SK-N-SH (cell line): ENCODE results near the gene RASEF.

ENCODE experiments used
- CTCF ChIP-seq: fragments of 200-600 bp; sonication (generic); IDR thresholded peaks from 2 replicates; pipeline ENCODE4 v1.6.1; 2017; ENCODE audit warnings: antibody characterized with exemption, mild to moderate bottlenecking, moderate library complexity
- EP300 ChIP-seq, 2 experiments: IDR thresholded peaks; 2 replicates each; pipeline versions ENCODE4 v1.4.0 to v1.6.1; 2012; ENCODE audit warnings: borderline replicate concordance in 1 of 2, low read depth in 1 of 2, low read length in 1 of 2
- JUND ChIP-seq: IDR thresholded peaks from 2 replicates; pipeline ENCODE4 v1.4.0; 2012
- MAX ChIP-seq: IDR thresholded peaks from 2 replicates; pipeline ENCODE4 v1.4.0; 2012; ENCODE audit warnings: low read depth
- POLR2AphosphoS5 ChIP-seq: IDR thresholded peaks from 2 replicates; pipeline ENCODE4 v1.6.1; 2012; ENCODE audit warnings: low read depth, low read length
- REST ChIP-seq: IDR thresholded peaks from 2 replicates; pipeline ENCODE4 v1.6.1; 2012; ENCODE audit warnings: mild to moderate bottlenecking, low read depth, low read length, moderate library complexity
- RFX5 ChIP-seq: IDR thresholded peaks from 2 replicates; pipeline ENCODE4 v1.6.1; 2012; ENCODE audit warnings: mild to moderate bottlenecking, improper control_type of control experiment, low read length
- TAF1 ChIP-seq: IDR thresholded peaks from 2 replicates; pipeline ENCODE4 v1.6.1; 2012; ENCODE audit warnings: low read depth, mild to moderate bottlenecking, low read length, moderate library complexity, borderline replicate concordance
- TCF12 ChIP-seq: IDR thresholded peaks from 2 replicates; pipeline ENCODE4 v1.4.0; 2012
- YY1 ChIP-seq: IDR thresholded peaks from 2 replicates; pipeline ENCODE4 v1.4.0; 2012; ENCODE audit warnings: low read depth, mild to moderate bottlenecking

- TF ChIP-seq YY1 (no peak), RFX5 (no peak), CTCF (no peak), TCF12 (no peak), TAF1 (no peak), JUND (no peak), POLR2AphosphoS5 (no peak), REST (no peak), MAX (no peak), EP300 (IDR thresholded peaks at IDR 0.05; ENCODE audit: borderline replicate concordance in 1 of 2, low read depth in 1 of 2, low read length in 1 of 2) (no peak)
Measured at GRCh38 chr9:82991671-82992070, 71.3 kb downstream of the RASEF start.
